ENCODE data around the gene MYT1. TPM values are rescaled to one million over a fixed set of nuclear protein-coding genes. Genes with fewer than 3 reads are reported as not detected.

The MYT1 gene
- total RNA-seq, 2 donors from 2014 or later, result 2.4 to 4.5 TPM

DNA sequence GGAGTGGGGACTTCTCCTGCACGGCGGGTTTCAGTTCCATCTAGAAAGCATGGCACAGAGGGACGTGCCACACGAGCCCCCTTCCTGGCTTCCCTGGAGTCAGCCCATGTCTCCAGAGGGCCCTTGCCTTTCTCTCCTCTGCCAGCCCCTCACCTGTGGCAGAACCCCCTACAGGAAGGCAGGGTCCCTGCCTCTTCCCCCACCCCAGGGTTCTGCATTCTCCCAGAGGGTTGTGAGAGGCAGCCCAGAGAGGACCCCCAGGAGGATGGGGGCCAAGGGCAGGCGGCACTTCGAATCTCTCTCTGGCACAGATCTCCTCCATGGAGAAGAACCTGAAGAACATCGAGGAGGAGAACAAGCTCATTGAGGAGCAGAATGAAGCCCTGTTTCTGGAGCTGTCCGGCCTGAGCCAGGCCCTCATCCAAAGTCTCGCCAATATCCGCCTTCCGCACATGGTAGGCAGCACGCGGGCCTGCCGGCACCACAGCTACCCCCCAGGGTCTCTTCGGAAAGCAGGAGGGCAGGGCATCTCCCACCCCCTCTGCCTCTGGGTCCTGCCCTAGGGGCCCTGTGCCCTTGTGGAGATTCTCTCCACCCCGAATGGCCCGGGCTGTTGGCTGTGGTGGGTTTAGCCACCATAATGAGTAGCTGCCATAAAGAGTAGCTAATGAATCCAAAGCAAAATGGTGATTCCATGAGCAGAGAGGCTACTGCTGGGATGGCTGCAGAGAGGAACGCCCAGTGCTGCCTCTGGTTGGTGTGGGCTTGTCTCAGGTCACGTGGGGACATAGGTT is 75.4 kb downstream of the MYT1 start:
- H3K9me3 ChIP-seq (ENCODE audit: control insufficient read depth, low read length), result no peaks in the 10 kb centered on the region
- no peaks in the 10 kb centered on the region for H3K4me1 Mint-ChIP-seq

GRCh38 chr20:64240243-64241015 is 76.2 kb downstream of the MYT1 start:
- no peak overlapping the region for H3K4me3 ChIP-seq (ENCODE audit: low read length)
- H3K27ac ChIP-seq (ENCODE audit: low read depth, low read length), result no peak overlapping the region
- H3K36me3 ChIP-seq (ENCODE audit: control insufficient read depth, insufficient read depth, low read length), result no peaks in the 10 kb centered on the region
- Mint-ChIP-seq H3K4me3 (no peak overlapping the region), H3K4me1 (no peaks in the 10 kb centered on the region), H3K9me3 (peaks cover 12% of the 10 kb centered on the region), H3K27ac (no peak overlapping the region), H3K36me3 (ENCODE audit: low read depth) (peaks cover 20% of the 10 kb centered on the region), H3K27me3 (ENCODE audit: insufficient read depth) (peaks cover 4% of the 10 kb centered on the region)
- H3K27me3 ChIP-seq (ENCODE audit: control insufficient read depth, insufficient read depth, low read length, poor library complexity, severe bottlenecking), result no peaks in the 10 kb centered on the region
- 94 to 97% methylated on average over 19 to 26 of the region's 26 CpGs for WGBS, 2 experiments (ENCODE audit: insufficient coverage in 1 of 2, insufficient read length in 1 of 2)
- H3K9me3 ChIP-seq (ENCODE audit: control insufficient read depth, low read length), result no peaks in the 10 kb centered on the region
- DNase-seq, result no peak
- no peak overlapping the region for H3K9ac ChIP-seq (ENCODE audit: extremely low read depth, low read length, poor library complexity, severe bottlenecking)
- TF ChIP-seq, protein P1, sequence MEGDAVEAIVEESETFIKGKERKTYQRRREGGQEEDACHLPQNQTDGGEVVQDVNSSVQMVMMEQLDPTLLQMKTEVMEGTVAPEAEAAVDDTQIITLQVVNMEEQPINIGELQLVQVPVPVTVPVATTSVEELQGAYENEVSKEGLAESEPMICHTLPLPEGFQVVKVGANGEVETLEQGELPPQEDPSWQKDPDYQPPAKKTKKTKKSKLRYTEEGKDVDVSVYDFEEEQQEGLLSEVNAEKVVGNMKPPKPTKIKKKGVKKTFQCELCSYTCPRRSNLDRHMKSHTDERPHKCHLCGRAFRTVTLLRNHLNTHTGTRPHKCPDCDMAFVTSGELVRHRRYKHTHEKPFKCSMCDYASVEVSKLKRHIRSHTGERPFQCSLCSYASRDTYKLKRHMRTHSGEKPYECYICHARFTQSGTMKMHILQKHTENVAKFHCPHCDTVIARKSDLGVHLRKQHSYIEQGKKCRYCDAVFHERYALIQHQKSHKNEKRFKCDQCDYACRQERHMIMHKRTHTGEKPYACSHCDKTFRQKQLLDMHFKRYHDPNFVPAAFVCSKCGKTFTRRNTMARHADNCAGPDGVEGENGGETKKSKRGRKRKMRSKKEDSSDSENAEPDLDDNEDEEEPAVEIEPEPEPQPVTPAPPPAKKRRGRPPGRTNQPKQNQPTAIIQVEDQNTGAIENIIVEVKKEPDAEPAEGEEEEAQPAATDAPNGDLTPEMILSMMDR (conservative IDR thresholded peaks at IDR 0.05), result no peak
- no peaks in the 10 kb centered on the region for H3K4me1 ChIP-seq (ENCODE audit: control insufficient read depth, insufficient read depth, low read length)

More for the DNA sequence above, 75.4 kb downstream of the MYT1 start:
- peaks cover 14% of the 10 kb centered on the region for H3K9me3 Mint-ChIP-seq
- H3K36me3 Mint-ChIP-seq (ENCODE audit: low read depth), result peaks cover 20% of the 10 kb centered on the region
- H3K27ac Mint-ChIP-seq, result no peak overlapping the region
- H3K4me3 Mint-ChIP-seq, result no peak overlapping the region
- Histone ChIP-seq H3K9ac (ENCODE audit: extremely low read depth, low read length, poor library complexity, severe bottlenecking) (no peak overlapping the region), H3K4me1 (ENCODE audit: control insufficient read depth, insufficient read depth, low read length) (no peaks in the 10 kb centered on the region), H3K4me3 (ENCODE audit: low read length) (no peak overlapping the region), H3K36me3 (ENCODE audit: control insufficient read depth, insufficient read depth, low read length) (no peaks in the 10 kb centered on the region), H3K27ac (ENCODE audit: low read depth, low read length) (no peak overlapping the region), H3K27me3 (ENCODE audit: control insufficient read depth, insufficient read depth, low read length, poor library complexity, severe bottlenecking) (no peaks in the 10 kb centered on the region)
- WGBS, 2 experiments (ENCODE audit: insufficient coverage in 1 of 2, insufficient read length in 1 of 2), result 89 to 97% methylated on average over 15 to 19 of the region's 19 CpGs
- TF ChIP-seq, protein P1 (conservative IDR thresholded peaks at IDR 0.05), result no peak
- no peaks in the 10 kb centered on the region for H3K27me3 Mint-ChIP-seq (ENCODE audit: insufficient read depth)
- no peak for DNase-seq

DNA sequence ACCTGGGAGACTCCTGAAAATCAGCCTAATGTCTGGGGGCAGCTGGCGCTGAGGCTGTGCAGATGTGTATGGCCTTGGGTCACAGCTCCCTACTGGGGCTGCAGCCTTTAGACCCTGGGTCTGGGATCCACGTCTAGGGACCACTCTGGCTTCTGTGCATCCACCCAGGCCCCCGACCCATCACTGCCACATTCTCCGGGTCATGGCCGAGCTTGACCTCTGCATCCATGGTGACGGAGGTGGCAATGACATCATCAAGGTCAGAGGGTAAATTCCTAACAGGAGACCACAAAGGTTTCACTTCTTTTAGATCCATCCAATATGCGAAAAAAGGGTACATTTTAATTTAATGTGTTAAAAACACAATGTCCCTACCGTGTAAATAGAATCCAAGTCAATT is 76.8 kb downstream of the MYT1 start:
- Mint-ChIP-seq H3K27me3 (ENCODE audit: insufficient read depth) (peaks cover 4% of the 10 kb centered on the region), H3K4me1 (no peaks in the 10 kb centered on the region), H3K9me3 (peaks cover 12% of the 10 kb centered on the region), H3K36me3 (ENCODE audit: low read depth) (peaks cover 20% of the 10 kb centered on the region), H3K4me3 (no peak overlapping the region), H3K27ac (no peak overlapping the region)
- H3K27me3 ChIP-seq (ENCODE audit: control insufficient read depth, insufficient read depth, low read length, poor library complexity, severe bottlenecking), result no peaks in the 10 kb centered on the region
- H3K36me3 ChIP-seq (ENCODE audit: control insufficient read depth, insufficient read depth, low read length), result no peaks in the 10 kb centered on the region
- no peak for DNase-seq
- H3K9me3 ChIP-seq (ENCODE audit: control insufficient read depth, low read length), result no peaks in the 10 kb centered on the region
- no peaks in the 10 kb centered on the region for H3K4me1 ChIP-seq (ENCODE audit: control insufficient read depth, insufficient read depth, low read length)
- no peak overlapping the region for H3K27ac ChIP-seq (ENCODE audit: low read depth, low read length)
- no peak overlapping the region for H3K9ac ChIP-seq (ENCODE audit: extremely low read depth, low read length, poor library complexity, severe bottlenecking)
- no peak overlapping the region for H3K4me3 ChIP-seq (ENCODE audit: low read length)
- WGBS, 2 experiments (ENCODE audit: insufficient coverage in 1 of 2, insufficient read length in 1 of 2), result 82 to 94% methylated on average over 6 to 8 of the region's 8 CpGs
- TF ChIP-seq, protein P1 (conservative IDR thresholded peaks at IDR 0.05), result no peak

All from endodermal cell (in vitro differentiated cells).